Glutamatergic neuron (in vitro differentiated cells): ENCODE results near the gene IFT22. TPM values are rescaled to one million over a fixed set of nuclear protein-coding genes. Genes with fewer than 3 reads are reported as not detected.

Source experiments
- total RNA-seq: library from RNA; stranded (reverse); fragmentation: NEBNext Ultra II Directional; extraction: Animal tissue kit (Norgen Biotek cat#: 25700); gene quantifications from one replicate; pipeline ENCODE4 v1.2.1, GENCODE V29; 2021; ENCODE audit not compliant: unreplicated experiment

IFT22 gene
- total RNA-seq, 1 donor from 2014 or later, result 20.9 TPM

Other genes starting within 250 kb of the IFT22 start
- gene TRIM56, start 236.3 kb downstream of the IFT22 start, total RNA-seq, result 0.61 TPM
- not detected for gene SERPINE1, start 194.7 kb downstream of the IFT22 start, total RNA-seq
- gene AP1S1, start 167.3 kb downstream of the IFT22 start, total RNA-seq, result 50.4 TPM
- 8.4 TPM for gene VGF, start 156.2 kb downstream of the IFT22 start, total RNA-seq
- gene NAT16, start 141.5 kb downstream of the IFT22 start, total RNA-seq, result 2.4 TPM
- gene MOGAT3, start 120.8 kb downstream of the IFT22 start, total RNA-seq, result not detected
- 47.1 TPM for gene PLOD3, start 104.2 kb downstream of the IFT22 start, total RNA-seq
- gene ZNHIT1, start 103.6 kb downstream of the IFT22 start, total RNA-seq, result 60.8 TPM
- 9.4 TPM for gene CLDN15, start 84.0 kb downstream of the IFT22 start, total RNA-seq
- gene FIS1, start 76.7 kb downstream of the IFT22 start, total RNA-seq, result 128 TPM
- gene COL26A1, start 41.1 kb upstream of the IFT22 start, total RNA-seq, result 66.2 TPM